IMR-90 (cell line): Measurements from ENCODE around the gene KRTAP12-1. TPM values are rescaled to one million over a fixed set of nuclear protein-coding genes. Genes with fewer than 3 reads are reported as not detected.

Experiments
- ATAC-seq: fragments of 200-7000 bp; cut with Tn5 transposase; 2 replicates; pipeline ENCODE4 v1.9.1; 2020; ENCODE audit warnings: low read depth, mild to moderate bottlenecking, moderate library complexity
- BruUV-seq: library from RNA; stranded (reverse); fragments of 400-500 nt; replicated peaks from 2 replicates; lab custom pipeline; 2021; lab: Mats Ljungman, UMichigan
- CTCF ChIA-PET: fragments of 300-600 bp; formaldehyde crosslinking; extraction: SDS; loops from one replicate; lab custom pipeline; 2021; ENCODE audit warnings: antibody characterized with exemption; lab: Yijun Ruan, JAX
- POLR2A ChIA-PET: fragments of 300-600 bp; sonication (Branson Sonifier 250); formaldehyde crosslinking; loops from one replicate; lab custom pipeline; 2022; ENCODE audit warnings: antibody characterized with exemption; ENCODE audit not compliant: unreplicated experiment; lab: Charles Lee
- DNase-seq: peaks from one replicate; pipeline ENCODE4 v3.0.0; 2013
- H2AFZ ChIP-seq: replicated peaks from 2 replicates; pipeline ENCODE3; 2013; ENCODE audit warnings: low read length, mild to moderate bottlenecking; ENCODE audit not compliant: poor library complexity
- H2AK5ac ChIP-seq: 2 replicates; pipeline ENCODE4 v1.6.1; 2013; ENCODE audit warnings: low read depth, low read length, inconsistent platforms
- H2AK9ac ChIP-seq: replicated peaks from 2 replicates; pipeline ENCODE3; 2013; ENCODE audit warnings: mild to moderate bottlenecking, low read depth, low read length, moderate library complexity; ENCODE audit not compliant: poor library complexity
- H2BK120ac ChIP-seq: 2 replicates; pipeline ENCODE4 v1.6.1; 2013; ENCODE audit warnings: low read depth, low read length, inconsistent platforms
- H2BK15ac ChIP-seq: 3 replicates; pipeline ENCODE4 v1.6.1; 2013; ENCODE audit warnings: low read depth, low read length, inconsistent platforms
- H2BK20ac ChIP-seq: 2 replicates; pipeline ENCODE4 v1.6.1; 2013; ENCODE audit warnings: low read depth, mild to moderate bottlenecking, inconsistent platforms, low read length, moderate library complexity
- H2BK5ac ChIP-seq: 2 replicates; pipeline ENCODE4 v1.6.1; 2013; ENCODE audit warnings: mild to moderate bottlenecking, low read depth, low read length, inconsistent platforms; ENCODE audit not compliant: poor library complexity, severe bottlenecking
- H3K14ac ChIP-seq: replicated peaks from 2 replicates; pipeline ENCODE4 v1.6.1; 2013; ENCODE audit warnings: low read depth, low read length, inconsistent platforms
- H3K18ac ChIP-seq: 2 replicates; pipeline ENCODE4 v1.6.1; 2013; ENCODE audit warnings: low read depth, low read length, control low read depth
- H3K23ac ChIP-seq: 2 replicates; pipeline ENCODE4 v1.6.1; 2013; ENCODE audit warnings: low read depth, low read length, inconsistent platforms
- H3K27ac ChIP-seq: 2 replicates; pipeline ENCODE4 v1.5.1; 2013; ENCODE audit warnings: mild to moderate bottlenecking, control low read depth, low read length; ENCODE audit not compliant: insufficient read depth
- H3K27me3 ChIP-seq: 2 replicates; pipeline ENCODE4 v1.6.1; 2013; ENCODE audit warnings: low read length; ENCODE audit not compliant: control insufficient read depth, insufficient read depth
- H3K36me3 ChIP-seq: 2 replicates; pipeline ENCODE4 v1.6.1; 2013; ENCODE audit warnings: low read length, mixed read lengths; ENCODE audit not compliant: control insufficient read depth, insufficient read depth
- H3K4ac ChIP-seq: 2 replicates; pipeline ENCODE4 v1.6.1; 2013; ENCODE audit warnings: low read depth, low read length, inconsistent platforms
- H3K4me1 ChIP-seq: 2 replicates; pipeline ENCODE4 v1.6.1; 2013; ENCODE audit warnings: low read length, mixed read lengths; ENCODE audit not compliant: control insufficient read depth, insufficient read depth
- H3K4me2 ChIP-seq: 2 replicates; pipeline ENCODE4 v1.6.1; 2013; ENCODE audit warnings: low read depth, mild to moderate bottlenecking, control low read depth, low read length, moderate library complexity
- H3K4me3 ChIP-seq: 2 replicates; pipeline ENCODE4 v1.5.1; 2013; ENCODE audit warnings: low read depth, mild to moderate bottlenecking, control low read depth, low read length, moderate library complexity; ENCODE audit not compliant: insufficient read depth
- H3K56ac ChIP-seq: 2 replicates; pipeline ENCODE4 v1.6.1; 2013; ENCODE audit warnings: low read length, inconsistent platforms; ENCODE audit not compliant: insufficient read depth; ENCODE audit errors: extremely low read depth
- H3K79me1 ChIP-seq, 2 experiments: 2 replicates each; pipeline ENCODE4 v1.6.1; 2013; ENCODE audit warnings: low read length in 2 of 2, inconsistent platforms in 1 of 2, low read depth in 1 of 2
- H3K9ac ChIP-seq: 2 replicates; pipeline ENCODE4 v1.6.1; 2013; ENCODE audit warnings: low read depth, low read length, control low read depth
- H3K9me1 ChIP-seq: 2 replicates; pipeline ENCODE4 v1.6.1; 2013; ENCODE audit warnings: low read length, inconsistent platforms; ENCODE audit not compliant: insufficient read depth
- H3K9me3 ChIP-seq: 2 replicates; pipeline ENCODE4 v1.6.1; 2013; ENCODE audit warnings: low read length; ENCODE audit not compliant: control insufficient read depth, insufficient read depth
- H4K20me1 ChIP-seq: 2 replicates; pipeline ENCODE4 v1.6.1; 2013; ENCODE audit warnings: low read length, inconsistent platforms; ENCODE audit not compliant: insufficient read depth
- H4K5ac ChIP-seq: 2 replicates; pipeline ENCODE4 v1.6.1; 2013; ENCODE audit warnings: mild to moderate bottlenecking, low read depth, low read length, control low read depth
- H4K8ac ChIP-seq, 2 experiments: 2 replicates each; pipeline ENCODE4 v1.6.1; 2013; ENCODE audit warnings: low read depth in 2 of 2, low read length in 2 of 2, control low read depth in 1 of 2, inconsistent platforms in 1 of 2
- H4K91ac ChIP-seq: 2 replicates; pipeline ENCODE4 v1.6.1; 2013; ENCODE audit warnings: low read depth, low read length, inconsistent platforms; ENCODE audit not compliant: insufficient read depth
- BHLHE40 ChIP-seq: fragments of 150-350 bp; IDR thresholded peaks from 2 replicates; pipeline ENCODE4 v1.6.1; 2016; ENCODE audit warnings: mild to moderate bottlenecking, low read depth, low read length
- CEBPB ChIP-seq: IDR thresholded peaks from 2 replicates; pipeline ENCODE4 v1.6.1; 2012; ENCODE audit warnings: low read depth, low read length, improper control_type of control experiment
- CHD1 ChIP-seq: IDR thresholded peaks from 2 replicates; pipeline ENCODE4 v1.6.1; 2012; ENCODE audit warnings: low read depth, low read length, improper control_type of control experiment
- ELK1 ChIP-seq: fragments of 150-350 bp; IDR thresholded peaks from 2 replicates; pipeline ENCODE4 v1.6.1; 2016; ENCODE audit warnings: low read depth, mild to moderate bottlenecking, low read length, moderate library complexity, borderline replicate concordance
- FOS ChIP-seq: fragments of 150-350 bp; IDR thresholded peaks from 2 replicates; pipeline ENCODE4 v1.6.1; 2016; ENCODE audit warnings: low read depth, low read length
- NFE2L2 ChIP-seq: fragments of 150-350 bp; IDR thresholded peaks from 2 replicates; pipeline ENCODE4 v1.6.1; 2016; ENCODE audit warnings: low read depth, mild to moderate bottlenecking, low read length
- POLR2A ChIP-seq: IDR thresholded peaks from 2 replicates; pipeline ENCODE4 v1.6.1; 2012; ENCODE audit warnings: mild to moderate bottlenecking, low read depth, low read length
- WGBS, 2 experiments: methylation state at CpG; one replicate each; pipeline versions ENCODE4 v1.1.5 to v1.1.7; 2013; ENCODE audit warnings: missing lambda C conversion rate in 2 of 2; ENCODE audit not compliant: insufficient read length in 1 of 2; ENCODE audit errors: extremely low coverage in 2 of 2; 5-methylcytosine and 5-hydroxymethylcytosine counted together
- dilution Hi-C: fragments of 300-500 bp; cut with HindIII; formaldehyde crosslinking; loops from one replicate; pipeline ENCODE4 v1.14.3; 2018; ENCODE audit warnings: low sequenced_read_pairs; ENCODE audit not compliant: unreplicated experiment
- in situ Hi-C: fragments of 300-500 bp; cut with MboI; formaldehyde crosslinking; loops from 3 replicates; pipeline ENCODE4 v1.14.3; 2019; ENCODE audit warnings: low sequenced_read_pairs, inconsistent platforms, mixed read lengths
- intact Hi-C: fragments of 100-400 bp; cut with micrococcal nuclease; formaldehyde crosslinking; loops from 2 replicates; pipeline ENCODE4 v1.10.0; 2022
- polyA plus RNA-seq, 3 experiments: library from polyadenylated mRNA; depleted of rRNA; stranded (reverse); fragments of >200 nt; gene quantifications; 2 replicates each; pipeline ENCODE4 v1.2.3, GENCODE V29; 2012; ENCODE audit warnings: low replicate concordance in 1 of 3
- total RNA-seq: library from RNA; depleted of rRNA; stranded (reverse); fragments of >200 nt; gene quantifications from 2 replicates; pipeline ENCODE4 v1.2.3, GENCODE V29; 2012

Gene KRTAP12-1
- total and polyA plus RNA-seq, 2 of the 4 experiments (the other 2 are of a cell fraction): not detected

GRCh38 chr21:44723177-44724131 lies 41.5 kb upstream of the KRTAP12-1 start:
- no peaks in the 10 kb centered on the region for H3K4me1 ChIP-seq
- H2BK5ac ChIP-seq: no peak overlapping the region
- no peak overlapping the region for H3K4ac ChIP-seq
- no peaks in the 10 kb centered on the region for H3K9me3 ChIP-seq
- H3K4me3 ChIP-seq: no peak overlapping the region
- no peak overlapping the region for H2AFZ ChIP-seq
- H4K20me1 ChIP-seq: no peaks in the 10 kb centered on the region
- ChIA-PET CTCF (no interaction called here), POLR2A (no interaction called here)
- H3K27me3 ChIP-seq: peaks cover 41% of the 10 kb centered on the region
- H2BK20ac ChIP-seq: no peak overlapping the region
- no peak overlapping the region for H2AK9ac ChIP-seq
- H4K91ac ChIP-seq: no peak overlapping the region
- no peak overlapping the region for H3K27ac ChIP-seq
- no peak overlapping the region for H2BK120ac ChIP-seq
- TF ChIP-seq CEBPB (no peak), FOS (no peak), ELK1 (no peak), NFE2L2 (no peak), CHD1 (no peak), POLR2A (no peak), BHLHE40 (no peak)
- no peak for DNase-seq
- no peak overlapping the region for H3K56ac ChIP-seq
- H3K79me1 ChIP-seq: no peaks in the 10 kb centered on the region
- 16% methylated on average over 29 of the region's 61 CpGs; no CpG with 5 or more reads in 1 of the 2 experiments for WGBS, 2 experiments
- H3K23ac ChIP-seq: no peak overlapping the region
- no peak overlapping the region for H4K5ac ChIP-seq
- H2AK5ac ChIP-seq: no peak overlapping the region
- no TSS peak for BruUV-seq
- H3K18ac ChIP-seq: no peak overlapping the region
- no peak overlapping the region for H3K9ac ChIP-seq
- no peak overlapping the region for H3K14ac ChIP-seq
- H2BK15ac ChIP-seq: no peak overlapping the region
- no peak overlapping the region; the same call in 1 of the 2 replicates for H3K4me2 ChIP-seq
- dilution Hi-C loops: no loop called here
- H3K36me3 ChIP-seq: no peaks in the 10 kb centered on the region
- intact Hi-C loops: no loop called here
- H3K9me1 ChIP-seq: no peaks in the 10 kb centered on the region
- no peak overlapping the region for H4K8ac ChIP-seq
- in situ Hi-C loops: no loop called here
- no peak for ATAC-seq
